Thoracic aorta (tissue), 2 donors: ENCODE measurements around the gene TPRN. TPM values are rescaled to one million over a fixed set of nuclear protein-coding genes. Genes with fewer than 3 reads are reported as not detected.
"Not testable (repeated sequence)": the region's sequence is repeated elsewhere in the genome, so short reads cannot be mapped to it uniquely, and the experiment has no call there.

Experiments used
- ATAC-seq: fragments of 150-250 bp; one replicate; pipeline ENCODE4 v1.8.0; 2017; ENCODE audit warnings: low read depth; ENCODE audit not compliant: insufficient number of reproducible peaks, low FRiP score
- DNase-seq: peaks from one replicate; pipeline ENCODE4 v3.0.0-alpha.2; 2020; ENCODE audit warnings: low spot score
- H3K27ac ChIP-seq, 2 donors: fragments of 200-600 bp; sonication (generic); 1 replicate in 1 of 2; 2 replicates in 1 of 2; pipeline ENCODE4 v1.5.1; 2016; ENCODE audit warnings: mild to moderate bottlenecking in 2 of 2, moderate library complexity in 2 of 2
- H3K27me3 ChIP-seq: fragments of 200-600 bp; sonication (generic); replicated peaks from 2 replicates; pipeline ENCODE4 v1.6.0; 2016; ENCODE audit warnings: mild to moderate bottlenecking; ENCODE audit not compliant: insufficient read depth
- H3K36me3 ChIP-seq: fragments of 200-600 bp; sonication (generic); one replicate; pipeline ENCODE4 v1.5.1; 2016
- H3K4me1 ChIP-seq, 2 donors: fragments of 200-600 bp; sonication (generic); 1 replicate in 1 of 2; 2 replicates in 1 of 2; pipeline versions ENCODE4 v1.5.1 to v1.6.0; 2016; ENCODE audit warnings: low read depth in 2 of 2, mild to moderate bottlenecking in 1 of 2; ENCODE audit not compliant: control insufficient read depth in 1 of 2
- H3K4me3 ChIP-seq: fragments of 200-600 bp; sonication (generic); 2 replicates; pipeline ENCODE4 v1.5.1; 2016; ENCODE audit warnings: mild to moderate bottlenecking
- H3K9me3 ChIP-seq: fragments of 200-600 bp; sonication (generic); 2 replicates; pipeline ENCODE4 v1.5.1; 2016
- CTCF ChIP-seq: fragments of 200-600 bp; sonication (generic); IDR thresholded peaks from one replicate; pipeline ENCODE4 v1.5.1; 2019; ENCODE audit warnings: antibody characterized with exemption
- total RNA-seq, 2 donors: library from RNA; depleted of rRNA; stranded (reverse); fragments of >200 nt; gene quantifications; one replicate each; pipeline versions ENCODE4 v1.1.0 to v1.2.3, GENCODE V29; 2016

Gene TPRN
- total RNA-seq, 2 donors from 2014 or later = 4.7 to 5.6 TPM

- no peak for TF ChIP-seq CTCF
- Histone ChIP-seq H3K9me3 (no peaks in the 10 kb centered on the region), H3K27me3 (no peaks in the 10 kb centered on the region), H3K4me3 (no peak overlapping the region), H3K36me3 (peaks cover 12% of the 10 kb centered on the region), H3K4me1 (peaks cover 6 to 23% of the 10 kb centered on the region in 2 donors), H3K27ac (no peak overlapping the region)
- DNase-seq = no peak
- no peak for ATAC-seq
These were observed 44.2 kb upstream of the TPRN start for GRCh38 chr9:137244486-137245449.

GRCh38 chr9:137243626-137244485, 43.3 kb upstream of the TPRN start:
- H3K9me3 ChIP-seq = no peaks in the 10 kb centered on the region
- H3K27ac ChIP-seq = no peak overlapping the region
- DNase-seq = no peak
- no peak for ATAC-seq
- no peak overlapping the region for H3K4me3 ChIP-seq
- H3K4me1 ChIP-seq = peaks cover 6 to 32% of the 10 kb centered on the region in 2 donors
- H3K36me3 ChIP-seq = peaks cover 12% of the 10 kb centered on the region
- H3K27me3 ChIP-seq = no peaks in the 10 kb centered on the region
- no peak for TF ChIP-seq CTCF

GRCh38 chr9:137243266-137243625, 42.7 kb upstream of the TPRN start:
- Histone ChIP-seq H3K36me3 (peaks cover 12% of the 10 kb centered on the region), H3K4me1 (peaks cover 6 to 36% of the 10 kb centered on the region in 2 donors)
- not testable (repeated sequence) for ATAC-seq, H3K27me3 ChIP-seq, H3K27ac ChIP-seq, H3K4me3 ChIP-seq, H3K9me3 ChIP-seq, DNase-seq

DNA sequence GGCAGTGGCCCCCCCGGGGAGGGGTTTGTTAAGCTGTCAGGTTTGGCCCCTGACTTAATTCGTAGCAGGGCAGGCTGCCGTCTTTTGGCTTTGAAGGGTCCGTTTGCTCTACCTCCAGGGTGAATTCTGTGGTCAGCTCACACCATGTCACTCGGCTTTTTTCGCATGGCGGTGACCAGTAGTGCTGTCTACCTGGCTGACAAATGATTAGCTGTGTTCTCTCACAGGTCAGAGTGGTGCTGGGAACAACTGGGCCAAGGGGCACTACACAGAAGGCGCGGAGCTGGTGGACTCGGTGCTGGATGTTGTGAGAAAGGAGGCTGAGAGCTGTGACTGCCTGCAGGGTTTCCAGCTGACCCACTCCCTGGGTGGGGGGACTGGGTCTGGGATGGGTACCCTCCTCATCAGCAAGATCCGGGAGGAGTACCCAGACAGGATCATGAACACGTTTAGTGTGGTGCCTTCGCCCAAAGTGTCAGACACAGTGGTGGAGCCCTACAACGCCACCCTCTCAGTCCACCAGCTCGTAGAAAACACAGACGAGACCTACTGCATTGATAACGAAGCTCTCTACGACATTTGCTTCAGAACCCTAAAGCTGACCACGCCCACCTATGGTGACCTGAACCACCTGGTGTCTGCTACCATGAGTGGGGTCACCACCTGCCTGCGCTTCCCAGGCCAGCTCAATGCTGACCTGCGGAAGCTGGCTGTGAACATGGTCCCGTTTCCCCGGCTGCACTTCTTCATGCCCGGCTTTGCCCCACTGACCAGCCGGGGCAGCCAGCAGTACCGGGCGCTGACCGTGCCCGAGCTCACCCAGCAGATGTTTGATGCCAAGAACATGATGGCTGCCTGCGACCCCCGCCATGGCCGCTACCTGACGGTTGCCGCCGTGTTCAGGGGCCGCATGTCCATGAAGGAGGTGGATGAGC, 42.0 kb upstream of the TPRN start:
- no peaks in the 10 kb centered on the region for H3K27me3 ChIP-seq
- DNase-seq (no peak), ATAC-seq (no peak)
- peak overlapping the region; percentile 93 for H3K4me3 ChIP-seq
- no peaks in the 10 kb centered on the region for H3K9me3 ChIP-seq
- peaks cover 12% of the 10 kb centered on the region for H3K36me3 ChIP-seq
- TF ChIP-seq CTCF = no peak
- H3K4me1 ChIP-seq = peaks cover 6 to 36% of the 10 kb centered on the region in 2 donors
- H3K27ac ChIP-seq = peak overlapping the region; percentile 76 to 86
